Activated gamma-delta T cell (primary cell): ENCODE data around the gene ZNF579.

Experiments
- DNase-seq: peaks from one replicate; lab custom pipeline; 2025; lab: John Stamatoyannopoulos, UW

ZNF579 gene

GRCh38 chr19:55567708-55568328 is 12.8 kb downstream of the ZNF579 start:
- DNase-seq: no peak

GRCh38 chr19:55566823-55567222 is 13.8 kb downstream of the ZNF579 start:
- no peak for DNase-seq

- DNase-seq: no peak
Observed at GRCh38 chr19:55563261-55563690, 17.4 kb downstream of the ZNF579 start.

GRCh38 chr19:55559684-55560083 is 21.0 kb downstream of the ZNF579 start:
- DNase-seq: no peak

- no peak for DNase-seq
Observed at GRCh38 chr19:55554741-55555152, 25.9 kb downstream of the ZNF579 start.

- DNase-seq: no peak
Observed at GRCh38 chr19:55554302-55554701, 26.3 kb downstream of the ZNF579 start.

DNA sequence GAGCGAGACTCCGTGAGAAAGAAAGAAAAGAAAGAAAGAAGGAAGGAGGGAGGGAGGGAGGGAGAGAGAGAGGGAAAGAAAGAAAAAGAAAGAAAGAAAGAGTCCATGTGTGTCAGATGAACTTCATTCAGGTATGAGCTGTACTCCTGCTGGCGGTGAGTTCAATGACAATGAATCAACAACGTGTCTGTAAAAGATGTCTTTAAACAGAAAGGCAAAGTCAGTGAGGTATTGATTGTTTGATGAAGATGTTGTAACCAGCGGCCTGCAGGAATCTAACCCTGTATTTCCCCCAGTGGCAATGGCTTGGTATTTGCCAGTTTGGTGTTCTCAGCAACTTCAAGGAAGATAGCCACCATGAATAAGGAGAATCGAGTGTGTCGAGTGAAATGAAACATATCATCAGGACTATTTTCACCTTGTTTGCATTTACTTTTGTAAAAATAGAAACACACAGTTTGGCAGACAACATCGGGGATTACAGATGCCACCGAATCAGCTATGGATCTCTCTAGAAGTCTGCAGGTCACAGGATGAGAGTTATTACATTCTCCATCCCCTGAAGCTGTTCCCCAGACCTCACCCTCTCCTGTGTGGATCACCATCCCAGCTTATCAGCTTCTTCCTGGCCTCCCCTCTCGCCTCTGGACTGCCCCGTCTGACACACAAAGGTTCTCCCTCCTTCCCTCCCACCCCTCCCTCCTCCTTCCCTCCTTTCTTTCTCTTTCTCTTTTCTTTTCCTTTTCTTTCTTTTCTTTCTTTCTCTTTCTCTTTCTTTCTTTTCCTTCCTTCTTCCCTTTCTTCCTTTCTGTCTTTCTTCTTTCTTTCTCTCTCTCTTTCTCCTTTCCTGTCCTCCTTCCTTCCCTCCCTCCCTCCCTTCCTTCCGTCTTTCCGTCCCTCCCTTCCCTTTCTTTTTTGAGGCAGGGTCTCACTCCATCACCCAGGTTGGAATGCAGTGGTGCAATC is 27.1 kb downstream of the ZNF579 start:
- DNase-seq: no peak

DNA sequence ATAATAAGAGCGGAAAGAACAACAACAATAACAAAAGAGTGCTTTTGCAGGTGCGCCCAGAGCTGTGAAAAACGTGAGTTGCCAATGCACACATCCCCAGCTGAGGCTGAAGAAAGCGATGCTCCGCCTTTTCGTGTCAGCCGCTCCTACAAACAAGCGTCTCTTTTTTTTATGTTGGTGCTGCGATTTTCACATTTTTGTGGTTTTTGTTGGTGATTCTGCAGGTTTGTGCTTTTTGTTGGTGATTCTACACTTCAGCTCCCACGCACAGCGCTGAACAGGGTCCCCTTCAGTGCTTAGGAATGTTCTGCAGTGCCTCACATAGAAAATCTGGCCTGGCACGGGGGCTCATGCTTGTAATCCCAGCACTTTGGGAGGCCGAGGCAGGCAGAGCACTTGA is 28.0 kb downstream of the ZNF579 start:
- no peak for DNase-seq

DNA sequence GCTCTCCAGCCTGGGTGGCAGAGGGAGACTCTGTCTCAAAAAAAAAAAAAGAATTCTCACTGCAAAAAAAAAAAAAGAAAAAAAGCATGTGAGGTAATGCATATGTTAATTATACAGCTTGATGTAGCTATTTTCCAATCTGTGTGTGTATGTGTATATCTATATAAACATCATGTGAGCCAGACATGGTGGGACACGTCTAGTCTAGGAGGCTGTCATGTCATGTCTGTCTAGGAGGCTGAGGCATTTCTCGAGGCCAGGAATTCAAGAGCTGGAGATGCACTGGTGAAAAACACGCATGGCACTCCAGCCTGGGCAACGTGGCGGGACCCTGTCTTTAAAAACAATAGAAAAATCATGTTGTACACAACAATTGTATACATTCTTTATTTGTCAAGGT is 28.4 kb downstream of the ZNF579 start:
- DNase-seq: no peak

- DNase-seq: no peak
Observed at GRCh38 chr19:55550321-55550650, 30.4 kb downstream of the ZNF579 start.

DNA sequence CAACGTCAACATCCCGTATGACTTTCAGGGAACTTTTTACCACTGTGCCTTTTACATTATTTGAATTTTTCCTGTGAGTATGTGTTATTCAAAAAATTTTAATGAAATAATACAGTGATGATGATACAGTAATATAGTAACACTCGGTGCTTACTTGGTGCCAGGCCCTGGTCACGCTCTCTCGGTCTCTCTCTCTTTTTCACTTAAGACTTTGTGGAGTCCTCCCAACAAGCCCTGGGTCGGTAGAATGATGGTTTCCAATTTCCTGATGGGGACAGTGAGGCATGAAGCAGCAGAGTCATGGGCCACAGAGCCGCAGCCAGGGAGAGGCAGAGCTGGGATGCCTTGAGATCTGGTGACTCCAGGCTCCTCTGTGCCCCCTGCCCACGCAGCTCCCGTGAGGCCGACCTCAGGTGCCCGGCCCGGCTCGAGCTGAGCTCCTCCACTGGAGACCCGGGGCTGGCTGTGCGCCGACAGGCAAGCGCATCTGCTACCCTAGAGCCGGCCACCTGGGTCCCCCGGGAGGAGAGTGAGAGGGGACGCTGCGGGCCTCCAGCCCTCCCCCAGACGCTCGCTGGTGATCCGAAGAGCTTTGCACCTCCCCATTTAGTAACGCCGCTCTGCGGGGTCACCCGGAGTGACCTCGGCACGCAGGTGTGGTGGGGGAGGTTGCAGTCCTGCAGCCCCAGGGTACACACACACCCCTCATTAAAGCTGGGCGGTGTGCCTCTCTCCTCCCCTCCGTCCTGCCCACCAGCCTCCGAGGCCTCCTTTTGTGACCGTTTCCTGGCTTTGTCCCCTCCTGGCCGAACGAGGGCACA is 30.9 kb downstream of the ZNF579 start:
- DNase-seq: no peak

DNA sequence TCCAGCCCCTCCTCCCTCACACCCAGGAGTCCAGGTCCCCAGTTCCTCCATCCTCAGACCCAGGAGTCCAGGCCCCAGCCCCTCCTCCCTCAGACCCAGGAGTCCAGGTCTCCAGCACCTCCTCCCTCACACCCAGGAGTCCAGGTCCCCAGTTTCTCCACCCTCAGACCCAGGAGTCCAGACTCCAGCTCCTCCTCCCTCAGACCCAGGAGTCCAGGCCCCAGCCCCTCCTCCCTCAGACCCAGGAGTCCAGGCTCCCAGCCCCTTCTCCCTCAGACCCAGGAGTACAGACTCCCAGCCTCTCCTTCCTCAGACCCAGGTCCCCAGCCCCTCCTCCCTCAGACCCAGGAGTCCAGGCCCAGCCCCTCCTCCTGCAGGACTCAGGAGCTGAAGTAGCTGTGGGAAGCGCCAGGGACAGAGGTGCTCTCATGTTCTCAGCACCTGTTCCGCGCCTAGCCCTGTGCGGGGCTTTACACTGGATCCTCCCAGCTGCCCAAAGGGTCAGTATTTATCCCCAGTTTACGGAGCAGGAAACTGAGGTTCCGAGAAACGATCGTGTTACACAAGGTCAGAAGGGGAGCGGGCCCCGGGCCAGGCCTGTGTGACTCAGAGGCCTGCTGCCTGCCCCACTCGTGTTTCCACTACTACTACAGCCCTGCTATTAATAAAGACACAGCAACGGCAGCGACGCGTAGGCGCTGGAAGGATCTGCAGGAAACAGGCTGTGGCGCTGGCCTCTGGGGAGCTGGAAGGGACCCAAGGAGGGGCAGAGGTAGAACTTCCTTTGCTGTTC is 33.6 kb downstream of the ZNF579 start:
- DNase-seq: no peak

- DNase-seq: no peak
Observed at GRCh38 chr19:55546011-55546410, 34.6 kb downstream of the ZNF579 start.

DNA sequence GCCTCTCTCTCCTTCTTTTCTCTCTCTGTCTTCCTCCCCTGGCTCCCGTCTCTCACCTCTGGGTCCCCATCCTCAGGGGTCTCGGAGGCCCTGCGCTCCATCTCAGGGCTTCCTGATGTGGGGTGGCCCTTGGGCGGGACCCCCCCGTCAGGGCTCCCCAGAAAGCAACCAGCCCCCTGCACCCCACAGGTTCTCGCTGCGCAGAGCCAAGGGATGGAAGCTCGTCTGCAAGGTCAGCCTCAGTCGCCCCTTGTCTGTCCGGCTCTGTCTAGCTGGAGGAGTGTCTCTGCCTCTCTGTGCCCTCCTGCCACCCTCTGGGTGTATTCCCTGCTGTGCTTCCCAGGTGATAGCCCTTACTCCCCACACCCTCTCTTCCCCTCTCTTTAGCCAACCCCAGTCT is 35.2 kb downstream of the ZNF579 start, which contains the start of gene SBK3:
Gene SBK3, minus strand, starts transcription at position 101 of the 400 bp plus-strand sequence. Its CDS starts 0 bp downstream, at position 101.
- no peak for DNase-seq

GRCh38 chr19:55544776-55545439 is 35.7 kb downstream of the ZNF579 start:
- no peak for DNase-seq

DNA sequence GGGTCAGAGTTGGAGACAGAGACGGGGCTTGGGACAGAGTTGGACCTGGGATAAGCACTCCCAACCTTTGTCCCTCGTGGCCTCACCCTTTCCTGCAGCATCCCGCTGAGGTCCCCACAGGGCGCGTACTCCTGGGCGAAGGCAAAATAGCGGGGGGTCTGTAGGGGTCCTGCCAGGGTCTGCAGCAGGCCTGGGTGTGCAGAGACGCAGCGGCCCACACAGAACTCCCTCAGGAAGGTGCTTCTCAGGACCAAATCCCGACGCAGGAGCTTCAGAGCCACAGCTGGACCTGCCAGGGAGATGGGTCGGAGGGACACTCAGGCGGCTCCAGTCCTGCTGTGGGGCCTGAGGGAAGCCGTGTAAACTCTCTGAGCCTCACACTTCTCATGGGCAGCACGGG is 36.6 kb downstream of the ZNF579 start:
- no peak for DNase-seq

- DNase-seq: no peak
Observed at GRCh38 chr19:55543567-55543966, 37.1 kb downstream of the ZNF579 start.

- no peak for DNase-seq
Observed at GRCh38 chr19:55542292-55542855, 38.3 kb downstream of the ZNF579 start.

DNA sequence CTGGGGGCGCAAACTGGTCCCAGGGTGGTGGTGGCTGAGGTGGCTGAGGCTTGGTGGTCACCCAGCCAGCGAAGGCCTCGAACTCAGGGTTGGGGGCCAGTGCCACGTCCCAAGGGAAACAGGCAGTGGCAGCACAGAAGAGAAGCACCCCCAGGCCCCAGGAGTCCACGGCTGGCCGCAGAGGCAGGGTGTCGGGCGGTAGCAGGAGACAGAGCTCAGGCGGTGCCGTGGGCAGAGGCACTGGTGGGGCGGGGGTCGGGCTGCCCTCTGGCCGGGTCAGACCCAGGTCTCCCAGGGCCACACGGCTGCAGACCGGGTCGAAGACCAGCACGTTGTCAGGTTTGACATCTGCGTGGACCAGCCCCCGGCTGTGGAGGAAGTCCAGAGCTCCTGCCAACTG is 39.6 kb downstream of the ZNF579 start:
- no peak for DNase-seq

GRCh38 chr19:55540619-55541018 is 40.0 kb downstream of the ZNF579 start:
- DNase-seq: no peak
